ENCODE results near the gene CD40LG.

Gene CD40LG

GRCh38 chrX:136627409-136627808 lies 20.5 kb upstream of the CD40LG start:
- no peak for TF ChIP-seq CTCF (IDR thresholded peaks at IDR 0.05; ENCODE audit: low read depth, low read length)
- DNase-seq (ENCODE audit: extremely low read depth, low read depth): no peak

- DNase-seq (ENCODE audit: extremely low read depth, low read depth): no peak
- TF ChIP-seq CTCF (IDR thresholded peaks at IDR 0.05; ENCODE audit: low read depth, low read length): no peak
These were observed 18.7 kb upstream of the CD40LG start for GRCh38 chrX:136629084-136629750.

GRCh38 chrX:136630881-136631280 lies 17.1 kb upstream of the CD40LG start:
- DNase-seq (ENCODE audit: extremely low read depth, low read depth): no peak
- TF ChIP-seq CTCF (IDR thresholded peaks at IDR 0.05; ENCODE audit: low read depth, low read length): no peak

- no peak for TF ChIP-seq CTCF (IDR thresholded peaks at IDR 0.05; ENCODE audit: low read depth, low read length)
- DNase-seq (ENCODE audit: extremely low read depth, low read depth): no peak
These were observed 12.7 kb upstream of the CD40LG start for GRCh38 chrX:136635235-136635634.

- DNase-seq (ENCODE audit: extremely low read depth, low read depth): no peak
- no peak for TF ChIP-seq CTCF (IDR thresholded peaks at IDR 0.05; ENCODE audit: low read depth, low read length)
These were observed 11.8 kb upstream of the CD40LG start for GRCh38 chrX:136636121-136636520.

GRCh38 chrX:136639506-136640176 lies 8.3 kb upstream of the CD40LG start:
- DNase-seq (ENCODE audit: extremely low read depth, low read depth): no peak
- no peak for TF ChIP-seq CTCF (IDR thresholded peaks at IDR 0.05; ENCODE audit: low read depth, low read length)

- no peak for TF ChIP-seq CTCF (IDR thresholded peaks at IDR 0.05; ENCODE audit: low read depth, low read length)
- no peak for DNase-seq (ENCODE audit: extremely low read depth, low read depth)
These were observed 4.7 kb upstream of the CD40LG start for GRCh38 chrX:136643243-136643642.
